Measurements from ENCODE around the gene SLC2A6. TPM values are rescaled to one million over a fixed set of nuclear protein-coding genes. Genes with fewer than 3 reads are reported as not detected.
A peak's percentile ranks its signal among the peaks of the same experiment; 100 is the strongest.

Gene SLC2A6
- total RNA-seq, 1 experiment from 2014 or later = 18.7 TPM

- Histone ChIP-seq H3T11ph (ENCODE audit: low read length) (no peak overlapping the region), H2BK120ac (ENCODE audit: low read depth, low read length, poor library complexity, severe bottlenecking) (no peak overlapping the region), H4K5ac (ENCODE audit: insufficient read length, low read depth, low read length) (no peak overlapping the region), H3K23ac (ENCODE audit: insufficient read length, low read depth, low read length) (no peak overlapping the region), H3K27me3 (ENCODE audit: insufficient read depth, low read length) (peaks cover 2% of the 10 kb centered on the region; the same call in 1 of the 2 replicates), H2BK15ac (ENCODE audit: low read depth, low read length) (no peak overlapping the region), H4K8ac (replicated peaks; ENCODE audit: insufficient read length, low read depth, low read length) (no peak overlapping the region), H3K9ac (ENCODE audit: extremely low read depth, insufficient read length, low read length) (no peak overlapping the region), H2BK5ac (ENCODE audit: insufficient read length, low read length) (no peak overlapping the region), H2BK12ac (ENCODE audit: insufficient read length, low read depth, low read length) (no peak overlapping the region), H2AFZ (ENCODE audit: low read length) (no peak overlapping the region), H3K79me1 (ENCODE audit: insufficient read depth, low read depth, low read length, poor library complexity, severe bottlenecking) (no peaks in the 10 kb centered on the region), H3K14ac (ENCODE audit: insufficient read depth, low read length) (no peak overlapping the region), H3K4ac (ENCODE audit: low read depth, low read length) (no peak overlapping the region), H2BK20ac (ENCODE audit: low read depth, low read length, poor library complexity, severe bottlenecking) (no peak overlapping the region), H3K27ac (ENCODE audit: insufficient read length, low read depth, low read length) (no peak overlapping the region), H3K4me1 (ENCODE audit: insufficient read depth, low read length) (no peaks in the 10 kb centered on the region), H3K9me3 (ENCODE audit: control insufficient read depth, low read depth, low read length) (no peaks in the 10 kb centered on the region), H3K23me2 (ENCODE audit: insufficient read length, low read depth, low read length, poor library complexity, severe bottlenecking) (peaks cover 7% of the 10 kb centered on the region), H4K20me1 (ENCODE audit: control insufficient read depth, insufficient read depth, insufficient read length) (no peaks in the 10 kb centered on the region), H3K4me2 (ENCODE audit: insufficient read depth, insufficient read length, low read length) (peak overlapping the region; percentile 40), H2AK5ac (ENCODE audit: insufficient read length, low read length) (no peak overlapping the region), H4K91ac (ENCODE audit: insufficient read length, low read depth, low read length) (no peak overlapping the region), H3K56ac (ENCODE audit: insufficient read length, low read depth, low read length) (no peak overlapping the region), H3K18ac (ENCODE audit: insufficient read length, low read depth, low read length) (no peak overlapping the region), H3K79me2 (ENCODE audit: insufficient read depth, low read length) (no peaks in the 10 kb centered on the region; the same call in 1 of the 2 replicates)
- DNase-seq = peak; percentile 87
- Mint-ChIP-seq H3K27ac (no peak overlapping the region), H3K9me3 (peaks cover 4 to 7% of the 10 kb centered on the region in 2 experiments; a peak in 4 of 5 replicates), H3K4me1 (peaks cover 7% of the 10 kb centered on the region in 2 experiments; a peak in 3 of 4 replicates), H3K36me3 (ENCODE audit: insufficient read depth in 1 of 3, low read depth in 3 of 3) (peaks cover 0 to 12% (median 7%) of the 10 kb centered on the region in 3 experiments; a peak in 6 of 7 replicates), H3K27me3 (ENCODE audit: low read depth) (peaks cover 24% of the 10 kb centered on the region), H3K4me3 (peak overlapping the region; percentile 61 to 78)
- TF ChIP-seq CTCF (conservative IDR thresholded peaks at IDR 0.05) = peak; percentile 66
- no CpG with 5 or more reads among the region's 49 CpGs for WGBS (ENCODE audit: extremely low coverage, insufficient read length, low lambda C conversion rate)
These were observed 49.2 kb downstream of the SLC2A6 start for GRCh38 chr9:133429641-133430161.
